HFF-Myc (cell line): ENCODE data around the gene CCL15.

Source experiments
- DNase-seq: peaks from one replicate; pipeline ENCODE4 v3.0.0-alpha.2; 2011; ENCODE audit warnings: low read depth; ENCODE audit errors: extremely low read depth
- H3K4me3 ChIP-seq: replicated peaks from 2 replicates; pipeline ENCODE4 v1.5.1; 2011; ENCODE audit warnings: low read depth, mild to moderate bottlenecking, control low read depth, low read length
- CTCF ChIP-seq: IDR thresholded peaks from 2 replicates; pipeline ENCODE4 v1.5.1; 2012; ENCODE audit warnings: mild to moderate bottlenecking, low read depth, low read length, control low read depth; ENCODE audit errors: missing control alignments

Gene CCL15

GRCh38 chr17:35981908-35982330, 19.4 kb downstream of the CCL15 start:
- no peak overlapping the region for H3K4me3 ChIP-seq
- TF ChIP-seq CTCF: no peak
- no peak for DNase-seq

GRCh38 chr17:35981246-35981645, 20.1 kb downstream of the CCL15 start, which contains the start of gene CCL16:
CCL16 (minus strand) TSS chr17:35981497; CDS start chr17:35981420, 77 bp downstream.
- no peak within 1 kb of the TSS for H3K4me3 ChIP-seq
- no peak for DNase-seq
- TF ChIP-seq CTCF: no peak

GRCh38 chr17:35978346-35978745, 23.0 kb downstream of the CCL15 start:
- no peak overlapping the region for H3K4me3 ChIP-seq
- TF ChIP-seq CTCF: no peak
- no peak for DNase-seq

- no peak overlapping the region for H3K4me3 ChIP-seq
- DNase-seq: no peak
- no peak for TF ChIP-seq CTCF
Measured at GRCh38 chr17:35977509-35977908, 23.8 kb downstream of the CCL15 start.

GRCh38 chr17:35973333-35974260, 27.8 kb downstream of the CCL15 start:
- no peak overlapping the region for H3K4me3 ChIP-seq

GRCh38 chr17:35972945-35973332, 28.4 kb downstream of the CCL15 start:
- H3K4me3 ChIP-seq: no peak overlapping the region
- no peak for TF ChIP-seq CTCF
- no peak for DNase-seq

More at GRCh38 chr17:35973333-35974260, 27.8 kb downstream of the CCL15 start:
- no peak for TF ChIP-seq CTCF
- no peak for DNase-seq
